ENCODE results near the gene TMEM63C. TPM values are rescaled to one million over a fixed set of nuclear protein-coding genes. Genes with fewer than 3 reads are reported as not detected.

The TMEM63C gene
- total RNA-seq, 1 donor from 2014 or later: 0.27 TPM

DNA sequence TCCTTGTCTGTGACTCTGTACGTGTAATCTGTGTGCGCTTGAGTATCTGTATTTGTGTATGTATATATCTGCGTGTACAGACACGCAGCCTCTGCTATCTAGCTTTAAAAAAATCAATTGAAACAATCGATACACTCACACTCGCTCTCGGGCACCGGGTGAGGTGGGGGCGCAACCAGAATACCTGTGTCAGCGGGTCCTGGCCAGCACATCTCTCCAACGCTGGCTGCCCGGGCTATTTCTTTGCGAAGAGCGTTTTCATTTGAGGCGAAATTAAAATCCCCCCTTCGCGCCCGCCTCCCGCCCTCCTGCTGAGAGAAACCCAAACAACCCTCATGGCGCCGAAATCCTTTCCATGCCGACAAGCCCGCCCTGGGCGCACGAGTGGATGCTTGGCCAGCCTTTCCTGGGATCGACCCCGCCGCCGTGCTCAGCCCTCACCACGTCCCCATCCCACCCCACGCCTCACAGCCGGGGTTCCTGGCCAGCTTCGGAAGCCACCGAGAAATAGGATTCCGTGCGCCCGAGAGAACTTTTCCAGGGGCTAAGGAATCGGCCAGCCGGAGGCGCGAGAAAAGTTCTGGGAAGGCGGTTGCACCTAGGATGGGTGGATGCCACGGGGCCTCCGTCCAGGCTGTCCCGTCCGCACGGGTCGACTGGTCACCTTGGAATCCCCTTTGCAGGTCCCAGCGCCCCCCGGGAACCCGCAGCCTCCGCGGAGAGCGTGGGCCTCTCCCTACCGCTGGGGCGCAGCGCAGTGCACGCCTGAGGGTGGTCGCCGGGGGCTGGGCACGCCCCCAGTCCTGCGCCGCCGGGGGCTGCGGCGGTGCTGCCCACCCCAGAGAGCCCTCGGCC is 41.0 kb upstream of the TMEM63C start:
- DNase-seq: no peak
- no peak overlapping the region for H3K27ac ChIP-seq
- peaks cover 90% of the 10 kb centered on the region for H3K27me3 ChIP-seq (ENCODE audit: low read depth)
- H3K4me1 ChIP-seq: peaks cover 14% of the 10 kb centered on the region
- TF ChIP-seq, protein P1, sequence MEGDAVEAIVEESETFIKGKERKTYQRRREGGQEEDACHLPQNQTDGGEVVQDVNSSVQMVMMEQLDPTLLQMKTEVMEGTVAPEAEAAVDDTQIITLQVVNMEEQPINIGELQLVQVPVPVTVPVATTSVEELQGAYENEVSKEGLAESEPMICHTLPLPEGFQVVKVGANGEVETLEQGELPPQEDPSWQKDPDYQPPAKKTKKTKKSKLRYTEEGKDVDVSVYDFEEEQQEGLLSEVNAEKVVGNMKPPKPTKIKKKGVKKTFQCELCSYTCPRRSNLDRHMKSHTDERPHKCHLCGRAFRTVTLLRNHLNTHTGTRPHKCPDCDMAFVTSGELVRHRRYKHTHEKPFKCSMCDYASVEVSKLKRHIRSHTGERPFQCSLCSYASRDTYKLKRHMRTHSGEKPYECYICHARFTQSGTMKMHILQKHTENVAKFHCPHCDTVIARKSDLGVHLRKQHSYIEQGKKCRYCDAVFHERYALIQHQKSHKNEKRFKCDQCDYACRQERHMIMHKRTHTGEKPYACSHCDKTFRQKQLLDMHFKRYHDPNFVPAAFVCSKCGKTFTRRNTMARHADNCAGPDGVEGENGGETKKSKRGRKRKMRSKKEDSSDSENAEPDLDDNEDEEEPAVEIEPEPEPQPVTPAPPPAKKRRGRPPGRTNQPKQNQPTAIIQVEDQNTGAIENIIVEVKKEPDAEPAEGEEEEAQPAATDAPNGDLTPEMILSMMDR (IDR thresholded peaks at IDR 0.05): no peak
- H3K9me3 ChIP-seq: no peaks in the 10 kb centered on the region
- H3K36me3 ChIP-seq: no peaks in the 10 kb centered on the region
- intact Hi-C loops (cut with DNase I): no loop called here
- H3K4me3 ChIP-seq: peak overlapping the region; percentile 42
- peak; percentile 7 to 13 for ATAC-seq

- ATAC-seq (peak; percentile 41), DNase-seq (no peak)
- peaks cover 96% of the 10 kb centered on the region for H3K27me3 ChIP-seq (ENCODE audit: low read depth)
- H3K36me3 ChIP-seq: no peaks in the 10 kb centered on the region
- TF ChIP-seq, protein P1 (IDR thresholded peaks at IDR 0.05): peak; percentile 28
- no peak within 1 kb of the TSS for H3K27ac ChIP-seq
- peak within 1 kb of the TSS; percentile 42 for H3K4me3 ChIP-seq
- H3K9me3 ChIP-seq: no peaks in the 10 kb centered on the region
- intact Hi-C loops (cut with DNase I): no loop called here
- H3K4me1 ChIP-seq: peaks cover 14% of the 10 kb centered on the region
Observed at GRCh38 chr14:77141214-77142004, 40.2 kb upstream of the TMEM63C start, which contains the start of gene ZDHHC22. Gene ZDHHC22 (minus strand): TSS chr14:77141791. CDS start chr14:77139738, 2,053 bp downstream.

DNA sequence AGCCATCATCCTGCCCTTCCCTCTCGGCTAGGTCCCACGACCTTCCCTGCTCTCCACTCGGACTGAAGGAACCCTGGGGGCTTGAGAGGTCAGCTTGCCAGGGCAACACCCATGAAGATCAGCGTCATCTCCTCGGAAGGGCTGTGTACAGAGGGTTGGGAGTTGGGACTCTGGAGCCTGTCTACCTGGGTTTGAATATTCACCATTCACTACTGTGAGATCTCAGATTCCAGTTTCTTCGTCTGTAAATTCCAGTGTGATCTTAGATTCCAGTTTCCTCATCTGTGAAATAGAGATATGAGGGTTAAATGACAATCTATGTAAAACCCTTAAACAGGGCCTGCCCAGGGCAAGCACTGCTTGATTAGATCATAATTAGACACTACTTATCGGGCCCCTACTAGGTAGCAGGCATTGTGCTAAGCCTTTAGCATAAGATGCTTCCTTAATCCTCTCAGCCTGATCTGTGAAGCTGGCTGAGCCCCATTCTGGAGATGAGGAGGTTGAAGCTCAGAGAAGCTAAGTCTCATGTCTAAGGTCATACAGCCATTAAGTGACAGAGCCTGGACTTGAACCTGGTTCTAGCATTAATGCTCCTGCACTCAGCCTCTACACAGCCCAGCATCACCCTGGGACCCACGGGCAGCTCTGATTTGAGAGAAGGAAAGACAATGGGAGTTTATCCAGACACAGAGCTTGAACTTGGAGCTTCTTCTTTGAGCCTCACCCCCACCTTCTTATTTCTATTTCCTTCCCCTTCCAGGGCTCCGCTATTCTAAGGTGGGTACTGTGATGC is 39.4 kb upstream of the TMEM63C start:
- ATAC-seq: no peak
- Histone ChIP-seq H3K36me3 (no peaks in the 10 kb centered on the region), H3K4me1 (peaks cover 14% of the 10 kb centered on the region), H3K27ac (no peak overlapping the region), H3K27me3 (ENCODE audit: low read depth) (peaks cover 96% of the 10 kb centered on the region), H3K4me3 (no peak overlapping the region), H3K9me3 (no peaks in the 10 kb centered on the region)
- DNase-seq: no peak
- TF ChIP-seq, protein P1 (IDR thresholded peaks at IDR 0.05): no peak
- intact Hi-C loops (cut with DNase I): no loop called here

DNA sequence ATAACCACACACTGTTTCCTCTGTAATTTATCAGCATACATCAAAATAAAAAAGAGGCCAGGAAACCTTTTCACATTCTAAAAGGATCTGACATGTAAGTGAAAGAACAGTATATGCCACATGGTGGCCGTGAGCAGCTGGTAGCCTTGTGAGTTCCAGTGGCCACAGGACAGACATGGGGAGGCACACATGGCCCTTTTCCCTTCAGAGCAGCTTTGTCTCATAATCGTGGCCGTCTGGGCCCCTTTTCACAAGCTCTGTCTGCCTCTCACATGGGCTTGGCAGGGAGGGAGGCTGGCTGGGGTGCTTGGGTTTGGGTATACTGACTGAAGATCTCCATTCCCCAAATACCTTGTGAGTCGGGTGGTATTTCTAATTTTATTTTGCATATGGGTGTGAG is 38.5 kb upstream of the TMEM63C start:
- DNase-seq (no peak), ATAC-seq (no peak)
- Histone ChIP-seq H3K36me3 (no peaks in the 10 kb centered on the region), H3K4me3 (no peak overlapping the region), H3K27me3 (ENCODE audit: low read depth) (peaks cover 91% of the 10 kb centered on the region), H3K9me3 (no peaks in the 10 kb centered on the region), H3K4me1 (peaks cover 14% of the 10 kb centered on the region), H3K27ac (no peak overlapping the region)
- intact Hi-C loops (cut with DNase I): no loop called here
- TF ChIP-seq, protein P1 (IDR thresholded peaks at IDR 0.05): no peak
